Activated CD4-positive, alpha-beta T cell treated with anti-CD3 and anti-CD28 coated beads for 36 hours (primary cell): ENCODE data around the gene REXO1. TPM values are rescaled to one million over a fixed set of nuclear protein-coding genes. Genes with fewer than 3 reads are reported as not detected.

Source experiments
- ATAC-seq: fragments of 200-7000 bp; cut with Tn5 transposase; one replicate; pipeline ENCODE4 v1.10.0; 2021; ENCODE audit warnings: mild to moderate bottlenecking, moderate library complexity
- CTCF ChIA-PET: fragments of 350-600 bp; sonication (Branson Sonifier 250); formaldehyde crosslinking; loops from one replicate; lab custom pipeline; 2021; ENCODE audit warnings: antibody characterized with exemption; lab: Charles Lee
- POLR2A ChIA-PET: fragments of 350-600 bp; sonication (Branson Sonifier 250); formaldehyde crosslinking; loops from one replicate; lab custom pipeline; 2021; ENCODE audit warnings: antibody characterized with exemption, inconsistent platforms; lab: Charles Lee
- DNase-seq: peaks from one replicate; pipeline ENCODE4 v3.0.0-alpha.2; 2020
- H3K27ac Mint-ChIP-seq: one replicate; pipeline ENCODE4 v1.8.0; 2021; ENCODE audit warnings: mixed read lengths
- H3K27me3 Mint-ChIP-seq: one replicate; pipeline ENCODE4 v1.8.0; 2021; ENCODE audit warnings: mixed read lengths
- H3K36me3 Mint-ChIP-seq: one replicate; pipeline ENCODE4 v1.8.0; 2021; ENCODE audit warnings: low read depth, mixed read lengths
- H3K4me1 Mint-ChIP-seq: one replicate; pipeline ENCODE4 v1.8.0; 2021; ENCODE audit warnings: mixed read lengths
- H3K4me3 Mint-ChIP-seq: one replicate; pipeline ENCODE4 v1.8.0; 2021; ENCODE audit warnings: mild to moderate bottlenecking, moderate library complexity, mixed read lengths
- H3K9me3 Mint-ChIP-seq: one replicate; pipeline ENCODE4 v1.8.0; 2021; ENCODE audit warnings: low read depth, mixed read lengths
- intact Hi-C, 2 experiments: fragments of 100-400 bp; cut with DNase I in 1 of 2; cut with micrococcal nuclease in 1 of 2; formaldehyde crosslinking; loops; one replicate each; pipeline versions ENCODE4 v1.14.2 to v1.15.1; 2022 to 2024; cut with DNase I, micrococcal nuclease
- total RNA-seq, 2 experiments: library from RNA; stranded (reverse); gene quantifications; one replicate each; pipeline ENCODE4 v1.2.3, GENCODE V29; 2021

The REXO1 gene
- total RNA-seq, 2 experiments from 2014 or later = 39.3 to 49.8 TPM

GRCh38 chr19:1847684-1848398, 442 bp downstream of the REXO1 start:
- POLR2A ChIA-PET = no interaction called here
- DNase-seq = peak; percentile 57
- intact Hi-C loops = loop anchor here (1.0 to 2.0 kb wide), 9 partner anchors 15 to 465 kb away; partner anchors contain the start of genes ADAT3 (in 1 of the 2), ATP8B3 (in 1 of the 2), CSNK1G2 (in 1 of the 2) and KLF16 (in 1 of the 2)
- Mint-ChIP-seq H3K27me3 (no peaks in the 10 kb centered on the region), H3K4me1 (peaks cover 60% of the 10 kb centered on the region), H3K9me3 (no peaks in the 10 kb centered on the region), H3K4me3 (peak overlapping the region; percentile 92), H3K36me3 (peaks cover 11% of the 10 kb centered on the region), H3K27ac (peak overlapping the region; percentile 88)
- ATAC-seq = peak; percentile 24
- CTCF ChIA-PET = interaction anchor here (2.2 kb wide), 1 partner anchor 22 kb away, joined by 13 read pairs; no protein-coding TSS in a partner anchor

GRCh38 chr19:1847348-1847683, 967 bp downstream of the REXO1 start:
- peaks cover 11% of the 10 kb centered on the region for H3K36me3 Mint-ChIP-seq
- CTCF ChIA-PET = interaction anchor here (0.6 to 2.2 kb wide), 3 partner anchors 9 to 402 kb away, joined by 3 to 13 read pairs (median 7); no protein-coding TSS in a partner anchor
- intact Hi-C loops = no loop called here
- no peak for DNase-seq
- no peak for ATAC-seq
- H3K27me3 Mint-ChIP-seq = no peaks in the 10 kb centered on the region
- POLR2A ChIA-PET = interaction anchor here (0.7 kb wide), 1 partner anchor 9 kb away, joined by 4 read pairs; no protein-coding TSS in a partner anchor
- no peaks in the 10 kb centered on the region for H3K9me3 Mint-ChIP-seq
- H3K4me1 Mint-ChIP-seq = peaks cover 60% of the 10 kb centered on the region
- H3K4me3 Mint-ChIP-seq = peak overlapping the region; percentile 92
- peak overlapping the region; percentile 88 for H3K27ac Mint-ChIP-seq

DNA sequence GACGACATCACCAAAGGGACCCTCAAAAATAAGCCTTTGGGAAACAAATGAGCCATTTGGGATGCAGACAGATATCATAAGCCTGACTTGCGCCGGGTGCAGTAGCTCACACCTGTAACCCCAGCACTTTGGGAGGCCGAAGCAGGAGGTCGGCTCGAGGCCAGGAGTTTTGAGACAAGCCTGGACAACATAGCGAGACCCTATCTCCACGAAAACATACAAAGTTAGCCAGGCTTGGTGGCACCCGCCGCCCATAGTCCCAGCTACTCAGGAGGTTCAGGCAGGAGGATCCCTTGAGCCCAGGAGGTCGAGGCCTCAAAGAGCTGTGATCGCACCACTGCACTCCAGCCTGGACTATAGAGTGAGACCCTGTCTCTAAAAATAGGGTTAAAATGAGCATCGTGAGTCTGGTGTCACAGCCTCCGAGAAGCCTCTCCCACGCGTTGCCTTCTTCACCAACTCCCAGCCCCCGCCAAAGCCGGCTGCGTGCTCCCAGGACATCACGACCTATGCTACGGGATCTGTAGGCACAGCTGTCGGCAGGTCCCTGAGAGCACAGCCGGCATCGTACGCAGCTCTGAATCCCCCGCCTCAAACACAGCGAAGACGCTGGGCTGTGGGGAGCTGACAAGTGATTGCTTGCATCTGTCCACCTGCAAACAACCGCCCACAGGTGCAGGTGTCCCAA, 1.6 kb downstream of the REXO1 start:
- ChIA-PET POLR2A (interaction anchor here (0.7 kb wide), 1 partner anchor 10 kb away, joined by 4 read pairs; no protein-coding TSS in a partner anchor), CTCF (interaction anchor here (0.6 to 2.2 kb wide), 6 partner anchors 8 to 401 kb away, joined by 3 to 13 read pairs (median 3); no protein-coding TSS in a partner anchor)
- Mint-ChIP-seq H3K36me3 (peaks cover 11% of the 10 kb centered on the region), H3K27ac (peak overlapping the region; percentile 88), H3K9me3 (no peaks in the 10 kb centered on the region), H3K27me3 (no peaks in the 10 kb centered on the region), H3K4me1 (peaks cover 64% of the 10 kb centered on the region), H3K4me3 (peak overlapping the region; percentile 92)
- no peak for ATAC-seq
- DNase-seq = no peak
- intact Hi-C loops = no loop called here

DNA sequence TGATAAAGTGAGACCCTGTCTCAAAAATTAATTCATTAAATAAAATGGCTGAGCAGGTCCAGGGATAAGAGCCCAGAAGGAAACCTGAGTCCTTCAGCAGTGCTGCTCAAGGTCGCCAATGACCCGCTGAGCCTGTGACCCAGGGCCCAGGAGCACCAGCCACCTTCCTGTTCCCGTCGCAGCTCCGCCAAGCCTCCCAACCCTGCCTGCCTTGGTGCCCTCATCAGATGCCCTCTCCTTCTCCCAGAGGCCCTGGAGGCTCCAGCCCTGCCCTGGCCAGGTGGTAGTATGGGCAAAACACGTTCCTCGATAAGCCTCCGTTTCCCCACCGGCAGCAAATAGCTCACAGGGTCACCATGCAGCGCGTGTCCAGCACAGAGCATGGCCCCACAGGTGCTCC, 2.6 kb downstream of the REXO1 start:
- Mint-ChIP-seq H3K9me3 (no peaks in the 10 kb centered on the region), H3K36me3 (peaks cover 11% of the 10 kb centered on the region), H3K4me1 (peaks cover 64% of the 10 kb centered on the region), H3K4me3 (peak overlapping the region; percentile 92), H3K27me3 (no peaks in the 10 kb centered on the region), H3K27ac (no peak overlapping the region)
- no peak for DNase-seq
- intact Hi-C loops = no loop called here
- ATAC-seq = no peak
- POLR2A ChIA-PET = interaction anchor here (0.5 to 1.1 kb wide), 4 partner anchors 11 to 630 kb away, joined by 3 to 5 read pairs (median 4); partner anchors contain the start of gene GADD45B
- CTCF ChIA-PET = interaction anchor here (1.1 to 2.2 kb wide), 2 partner anchors 11 to 19 kb away, joined by 3 to 13 read pairs; no protein-coding TSS in a partner anchor

- ATAC-seq (no peak), DNase-seq (no peak)
- Mint-ChIP-seq H3K27me3 (no peaks in the 10 kb centered on the region), H3K4me1 (peaks cover 67% of the 10 kb centered on the region), H3K27ac (no peak overlapping the region), H3K4me3 (no peak overlapping the region), H3K9me3 (no peaks in the 10 kb centered on the region), H3K36me3 (peaks cover 11% of the 10 kb centered on the region)
- ChIA-PET POLR2A (interaction anchor here (0.6 to 1.1 kb wide), 4 partner anchors 12 to 631 kb away, joined by 3 to 5 read pairs (median 4); partner anchors contain the start of gene GADD45B), CTCF (interaction anchor here (1.1 to 2.2 kb wide), 2 partner anchors 11 to 19 kb away, joined by 3 to 13 read pairs; no protein-coding TSS in a partner anchor)
- intact Hi-C loops = no loop called here
These were observed 3.2 kb downstream of the REXO1 start for GRCh38 chr19:1845125-1845515.

DNA sequence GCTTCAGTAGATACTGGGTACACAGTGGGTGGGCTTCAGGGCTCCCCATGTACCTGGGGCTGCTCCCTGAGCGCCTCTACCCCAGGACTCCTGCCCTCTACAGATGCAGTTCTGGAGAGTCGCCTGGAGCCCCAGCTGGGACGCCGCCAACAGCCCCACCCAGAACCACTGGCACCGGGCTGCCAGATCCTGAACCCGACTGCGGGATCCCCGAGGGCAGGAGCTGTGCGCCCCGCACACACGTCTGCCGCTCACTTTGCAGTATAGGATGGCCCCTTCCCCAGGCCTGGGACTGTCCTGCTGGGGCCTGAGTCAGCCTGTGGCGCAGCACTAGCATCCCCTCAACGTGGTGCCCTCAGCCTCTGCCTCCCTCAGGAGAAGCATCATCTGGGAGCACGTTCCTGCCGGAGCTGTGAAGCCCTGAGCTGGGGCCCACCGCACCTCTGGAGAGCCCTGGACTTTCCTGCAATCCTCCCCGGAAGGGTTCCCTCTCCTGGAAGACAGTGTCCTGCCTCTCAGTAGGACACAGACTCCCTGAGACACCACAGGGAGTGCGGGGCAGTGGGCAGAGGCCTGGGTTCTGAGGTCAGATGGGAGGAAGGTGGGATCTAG, 3.7 kb downstream of the REXO1 start:
- H3K9me3 Mint-ChIP-seq = no peaks in the 10 kb centered on the region
- DNase-seq (no peak), ATAC-seq (no peak)
- ChIA-PET CTCF (no interaction called here), POLR2A (interaction anchor here (0.6 to 1.1 kb wide), 4 partner anchors 12 to 631 kb away, joined by 3 to 5 read pairs (median 4); partner anchors contain the start of gene GADD45B)
- no peaks in the 10 kb centered on the region for H3K27me3 Mint-ChIP-seq
- no peak overlapping the region for H3K4me3 Mint-ChIP-seq
- H3K36me3 Mint-ChIP-seq = peaks cover 11% of the 10 kb centered on the region
- peaks cover 63% of the 10 kb centered on the region for H3K4me1 Mint-ChIP-seq
- no peak overlapping the region for H3K27ac Mint-ChIP-seq
- intact Hi-C loops = no loop called here

DNA sequence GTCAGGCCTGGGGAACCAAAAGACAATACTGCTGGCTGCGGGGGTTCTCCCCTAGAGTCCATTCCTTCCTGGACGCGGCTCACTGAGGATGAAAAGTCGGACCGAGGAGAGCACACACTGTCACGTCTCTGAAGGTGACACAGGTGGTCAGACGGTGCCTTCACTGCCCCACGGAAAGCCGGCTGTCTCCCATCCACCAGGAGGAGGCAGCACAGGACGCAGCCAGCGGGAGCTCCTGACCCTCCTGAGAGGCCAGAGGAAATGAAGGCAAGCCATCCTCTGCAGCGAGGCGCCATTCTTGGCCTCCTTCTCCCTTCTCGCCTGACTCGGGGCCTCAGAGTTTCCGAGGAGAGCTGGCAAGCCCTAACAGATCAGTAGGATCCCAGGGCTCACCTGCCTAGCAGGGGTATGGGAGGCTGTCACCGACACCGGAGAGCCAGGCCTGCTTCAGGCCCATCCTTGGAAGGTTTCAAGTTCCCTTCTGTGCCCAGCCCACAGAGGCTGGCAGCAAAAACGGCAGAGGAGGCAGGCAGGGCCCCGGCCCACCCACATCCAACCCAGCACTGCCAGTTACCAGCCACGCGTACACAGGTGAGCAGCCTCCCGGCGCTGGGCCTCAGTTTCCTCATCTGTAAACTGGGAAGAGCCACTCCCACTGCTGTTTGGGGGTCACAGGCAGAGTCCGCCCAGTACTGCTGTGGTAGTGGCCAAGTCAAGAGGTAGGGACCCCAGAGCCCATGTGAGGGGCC, 4.5 kb downstream of the REXO1 start:
- no peaks in the 10 kb centered on the region for H3K27me3 Mint-ChIP-seq
- peaks cover 57% of the 10 kb centered on the region for H3K4me1 Mint-ChIP-seq
- DNase-seq = no peak
- POLR2A ChIA-PET = no interaction called here
- no peak overlapping the region for H3K4me3 Mint-ChIP-seq
- H3K36me3 Mint-ChIP-seq = peaks cover 11% of the 10 kb centered on the region
- no peak overlapping the region for H3K27ac Mint-ChIP-seq
- intact Hi-C loops = no loop called here
- no peak for ATAC-seq
- CTCF ChIA-PET = no interaction called here
- no peaks in the 10 kb centered on the region for H3K9me3 Mint-ChIP-seq

- no peaks in the 10 kb centered on the region for H3K27me3 Mint-ChIP-seq
- no peak for DNase-seq
- ChIA-PET CTCF (interaction anchor here (0.6 kb wide), 2 partner anchors 30 to 334 kb away, joined by 3 read pairs; no protein-coding TSS in a partner anchor), POLR2A (interaction anchor here (0.6 kb wide), 2 partner anchors 13 to 226 kb away, joined by 3 to 7 read pairs; no protein-coding TSS in a partner anchor)
- H3K36me3 Mint-ChIP-seq = peaks cover 11% of the 10 kb centered on the region
- H3K9me3 Mint-ChIP-seq = no peaks in the 10 kb centered on the region
- intact Hi-C loops = no loop called here
- no peak overlapping the region for H3K4me3 Mint-ChIP-seq
- peaks cover 55% of the 10 kb centered on the region for H3K4me1 Mint-ChIP-seq
- no peak overlapping the region for H3K27ac Mint-ChIP-seq
- ATAC-seq = no peak
These were observed 5.2 kb downstream of the REXO1 start for GRCh38 chr19:1843116-1843515.

DNA sequence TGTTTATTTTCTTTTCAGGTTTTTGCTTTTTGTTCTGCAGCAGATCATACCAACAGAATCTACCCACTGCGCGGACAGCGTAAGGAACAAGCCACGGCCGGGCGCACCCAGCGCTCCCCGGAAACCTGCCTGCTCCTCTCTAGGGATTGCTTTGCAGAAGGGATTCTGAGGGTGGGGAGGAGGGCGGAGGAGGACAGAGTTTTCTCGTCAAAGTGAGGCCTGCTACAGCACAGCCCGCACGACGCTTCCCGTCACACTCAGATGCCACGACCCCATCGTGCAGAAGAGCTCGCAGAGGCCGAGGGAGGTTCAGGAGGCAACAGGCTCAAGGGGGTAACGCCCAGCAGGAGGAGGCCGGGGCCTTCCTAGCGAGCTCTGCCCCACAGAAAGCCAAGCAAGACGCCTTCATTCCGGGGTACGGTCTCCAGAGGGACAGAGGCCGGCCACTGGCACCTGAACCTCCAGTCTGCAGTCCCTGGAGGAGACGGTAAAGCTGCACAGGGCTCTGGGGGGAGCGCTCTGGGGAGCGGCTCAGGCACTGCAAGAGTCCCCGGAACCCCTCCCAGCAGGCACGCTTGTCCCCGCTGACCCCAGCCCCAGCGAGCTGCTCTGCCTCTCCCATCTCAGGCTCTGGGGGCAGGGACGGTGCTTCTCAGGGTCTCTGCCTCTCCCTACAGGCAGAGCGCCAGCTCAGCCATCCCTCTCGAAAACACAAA, 6.9 kb downstream of the REXO1 start:
- peaks cover 44% of the 10 kb centered on the region for H3K4me1 Mint-ChIP-seq
- DNase-seq (no peak), ATAC-seq (no peak)
- ChIA-PET POLR2A (interaction anchor here (1.1 kb wide), 1 partner anchor 1005 kb away, joined by 5 read pairs; no protein-coding TSS in a partner anchor), CTCF (interaction anchor here (1.0 to 1.3 kb wide), 3 partner anchors 9 to 15 kb away, joined by 3 to 7 read pairs (median 5); no protein-coding TSS in a partner anchor)
- H3K36me3 Mint-ChIP-seq = peaks cover 4% of the 10 kb centered on the region
- no peak overlapping the region for H3K27ac Mint-ChIP-seq
- H3K27me3 Mint-ChIP-seq = no peaks in the 10 kb centered on the region
- H3K4me3 Mint-ChIP-seq = no peak overlapping the region
- intact Hi-C loops = no loop called here
- no peaks in the 10 kb centered on the region for H3K9me3 Mint-ChIP-seq
